ENCODE measurements around the gene CCDC197.

CCDC197 gene

GRCh38 chr14:94045101-94045500 is 48.0 kb downstream of the CCDC197 start:
- DNase-seq: no peak

DNA sequence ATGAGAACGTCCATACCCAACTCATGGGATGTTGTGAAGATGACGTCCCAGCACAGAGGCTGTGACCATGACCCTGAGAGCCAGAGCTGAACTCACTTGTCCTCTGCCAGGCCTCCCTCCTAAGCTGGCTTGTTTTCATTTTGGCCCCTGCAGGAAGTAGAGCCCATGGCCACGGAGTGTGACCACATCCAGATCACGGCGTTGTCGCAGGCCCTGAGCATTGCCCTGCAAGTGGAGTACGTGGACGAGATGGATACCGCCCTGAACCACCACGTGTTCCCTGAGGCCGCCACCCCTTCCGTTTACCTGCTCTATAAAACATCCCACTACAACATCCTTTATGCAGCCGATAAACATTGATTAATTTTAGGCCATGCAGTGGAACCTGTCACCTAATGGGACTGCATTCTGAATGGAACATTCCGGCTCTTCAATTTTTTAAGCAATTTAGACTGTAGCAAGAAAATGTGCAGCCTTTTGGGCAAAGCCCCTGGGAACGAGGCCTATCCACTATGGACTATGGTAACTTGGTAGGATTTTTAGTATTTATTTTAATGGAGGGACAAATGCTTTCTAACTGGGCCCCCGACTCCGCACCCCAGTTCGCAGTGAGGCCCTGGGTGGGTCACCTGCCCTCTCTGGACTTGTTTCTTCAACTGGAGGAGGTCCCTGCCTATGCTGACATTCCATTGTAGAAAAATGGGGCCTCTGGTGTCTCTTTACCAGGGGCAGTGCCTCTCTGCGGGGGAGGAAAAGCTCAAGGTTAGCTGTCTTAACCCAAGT is 48.7 kb downstream of the CCDC197 start:
- no peak for DNase-seq

DNA sequence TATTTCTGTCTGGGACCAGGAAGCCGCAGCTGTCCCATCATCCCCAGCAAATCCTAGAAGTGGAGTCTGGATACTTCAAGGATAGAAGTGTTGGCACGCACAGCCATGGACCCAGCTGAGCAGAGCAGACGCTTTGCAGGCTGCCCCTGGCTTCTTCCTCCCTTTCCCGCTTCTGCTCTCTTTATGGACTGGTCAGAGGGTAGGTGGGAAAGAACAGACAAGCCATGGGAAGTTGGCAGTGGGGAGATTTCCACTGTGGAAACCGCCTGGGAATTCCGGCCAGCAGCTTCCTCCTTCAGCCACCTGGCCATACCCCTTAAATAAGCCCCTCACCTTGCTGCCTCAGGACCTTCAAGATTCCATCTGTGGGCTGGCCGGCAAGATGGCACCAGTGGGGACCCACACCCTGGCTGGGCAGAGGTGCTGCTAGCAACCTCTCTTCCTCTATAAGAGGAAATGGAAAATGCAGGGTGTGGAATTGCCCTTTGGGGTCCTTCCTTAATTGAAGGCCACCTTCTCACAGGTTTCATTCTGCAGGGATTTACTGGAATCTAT is 49.7 kb downstream of the CCDC197 start:
- no peak for DNase-seq

DNA sequence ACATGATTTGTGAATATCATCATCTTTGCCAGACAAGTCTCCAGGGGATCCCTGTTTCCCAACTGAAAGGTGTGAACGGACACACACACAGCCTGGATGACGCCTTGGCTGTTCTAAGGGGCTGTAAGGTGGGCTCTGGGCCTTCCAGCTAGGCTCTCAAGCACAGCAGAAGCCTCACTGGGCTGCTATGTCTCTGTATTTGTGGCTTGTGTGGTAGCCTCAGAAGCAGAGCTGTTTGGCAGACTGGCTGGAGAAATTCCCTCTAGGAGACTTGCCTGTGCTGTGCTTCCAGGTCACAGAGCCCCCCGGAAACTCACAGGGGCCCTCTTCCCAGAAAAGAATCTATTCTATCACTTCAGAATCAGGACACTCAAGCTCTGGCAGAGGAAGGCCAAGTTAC is 50.5 kb downstream of the CCDC197 start:
- no peak for DNase-seq

DNA sequence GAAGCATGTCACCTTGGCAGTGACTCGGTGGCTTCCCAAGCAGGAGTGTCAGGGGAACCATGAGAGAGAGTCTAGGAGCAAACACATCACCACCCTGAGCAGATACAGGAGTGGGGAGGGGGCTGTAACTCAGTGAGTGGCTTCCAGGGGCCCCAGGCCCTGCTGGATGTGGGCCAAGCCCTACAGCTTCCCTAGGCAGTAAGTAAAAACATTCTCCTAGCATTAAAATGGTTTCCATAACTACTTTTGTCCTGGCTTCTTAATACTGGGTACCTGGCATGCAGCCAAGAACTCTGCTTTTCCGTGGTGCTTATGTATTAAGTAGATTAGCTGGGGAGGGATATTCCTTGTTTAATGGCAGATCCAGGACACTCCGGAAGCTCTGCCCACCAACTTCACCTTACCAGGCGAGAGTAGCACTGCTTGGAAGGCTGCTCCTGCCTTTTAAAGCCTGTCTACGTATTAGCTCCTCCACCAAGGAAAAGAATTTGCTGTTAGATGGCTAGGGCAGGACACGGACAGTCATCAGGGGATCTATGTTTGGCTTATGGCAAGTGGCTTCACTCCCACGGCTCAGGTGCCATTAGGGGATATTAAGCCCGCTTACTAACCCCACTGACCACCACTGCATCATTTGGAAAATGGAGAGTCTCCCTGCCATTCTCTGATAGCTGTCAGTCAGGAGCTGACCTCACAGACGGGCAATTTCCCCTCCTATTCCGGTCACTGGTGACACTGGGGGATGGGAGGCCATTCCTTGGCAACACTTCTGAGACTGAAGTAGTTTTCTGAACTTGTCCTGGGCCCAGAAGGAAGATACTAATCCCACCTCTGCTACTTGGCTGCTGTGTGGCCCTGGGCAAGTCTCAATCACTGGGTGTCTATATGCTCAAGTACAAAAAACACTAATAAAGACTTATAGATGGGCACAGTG is 51.9 kb downstream of the CCDC197 start:
- no peak for DNase-seq

DNA sequence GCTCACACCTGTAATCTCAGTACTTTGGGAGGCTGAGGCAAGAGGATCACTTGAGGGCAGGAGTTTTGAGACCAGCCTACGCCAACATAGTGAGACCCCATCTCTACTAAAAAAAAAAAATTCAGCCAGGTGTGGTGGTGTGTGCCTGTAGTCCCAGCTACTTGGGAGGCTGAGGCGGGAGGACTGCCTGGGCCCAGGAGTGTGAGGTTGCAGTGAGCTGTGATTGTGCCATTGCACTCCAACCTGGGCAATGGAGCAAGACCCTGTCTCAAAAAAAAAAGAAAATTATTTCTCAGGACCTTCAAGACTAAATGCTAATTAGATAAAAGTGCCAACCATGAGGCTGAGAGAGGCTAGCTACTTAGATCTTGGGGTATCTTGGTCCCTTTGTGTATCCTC is 52.5 kb downstream of the CCDC197 start:
- DNase-seq: no peak

DNA sequence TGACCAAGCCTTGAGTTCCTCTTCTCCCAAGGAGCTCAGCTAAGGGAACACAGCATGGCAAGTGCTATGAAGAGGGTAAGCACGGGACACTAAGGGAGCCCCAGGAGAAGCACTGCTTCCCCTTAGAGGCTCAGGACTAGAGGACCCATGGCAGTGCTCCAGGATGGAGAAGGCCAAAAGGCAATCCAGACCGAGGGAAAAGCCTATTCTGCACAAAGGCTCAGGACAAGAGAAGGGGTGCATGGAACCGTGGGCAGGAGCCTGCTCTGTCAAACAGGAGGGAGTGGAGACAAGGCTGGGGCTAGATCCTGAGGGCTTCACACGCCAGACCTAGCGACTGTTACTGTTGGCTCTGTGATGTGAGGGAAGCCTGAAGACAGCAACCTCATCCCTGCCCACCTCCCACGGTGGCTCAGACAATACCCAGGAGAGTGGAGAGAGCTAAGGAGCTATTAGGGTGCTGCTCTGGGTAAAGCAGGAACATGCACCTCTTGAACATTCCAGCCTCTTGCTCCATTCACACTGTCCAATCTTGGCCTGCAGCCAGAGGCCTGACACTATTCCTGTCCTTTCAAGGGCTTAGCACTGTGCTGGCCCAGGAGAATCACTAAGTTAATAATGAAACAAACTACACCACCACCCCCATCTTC is 53.3 kb downstream of the CCDC197 start:
- DNase-seq: no peak

DNA sequence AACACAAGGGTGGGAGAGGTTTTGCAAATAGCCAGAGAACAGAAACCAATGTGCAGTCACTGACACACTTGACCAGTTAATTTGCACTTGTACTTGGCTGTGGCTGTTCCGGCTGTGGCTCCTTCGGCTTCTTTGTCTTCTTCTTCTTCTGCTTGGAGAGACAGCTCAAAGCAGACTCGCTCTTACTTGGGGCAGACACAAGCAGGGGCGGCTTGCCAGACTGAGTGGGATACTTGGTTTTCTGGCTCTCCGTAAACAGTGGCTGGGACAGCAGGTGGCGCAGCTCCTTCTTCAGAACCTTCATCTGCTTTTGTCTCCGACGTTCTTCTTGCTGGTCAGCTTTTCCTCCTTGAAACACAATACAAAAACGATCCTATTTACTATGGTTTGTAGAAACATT is 54.0 kb downstream of the CCDC197 start:
- no peak for DNase-seq

GRCh38 chr14:94051779-94052178 is 54.7 kb downstream of the CCDC197 start:
- DNase-seq: no peak

GRCh38 chr14:94052199-94052598 is 55.1 kb downstream of the CCDC197 start:
- no peak for DNase-seq

GRCh38 chr14:94052662-94053061 is 55.6 kb downstream of the CCDC197 start:
- no peak for DNase-seq

DNA sequence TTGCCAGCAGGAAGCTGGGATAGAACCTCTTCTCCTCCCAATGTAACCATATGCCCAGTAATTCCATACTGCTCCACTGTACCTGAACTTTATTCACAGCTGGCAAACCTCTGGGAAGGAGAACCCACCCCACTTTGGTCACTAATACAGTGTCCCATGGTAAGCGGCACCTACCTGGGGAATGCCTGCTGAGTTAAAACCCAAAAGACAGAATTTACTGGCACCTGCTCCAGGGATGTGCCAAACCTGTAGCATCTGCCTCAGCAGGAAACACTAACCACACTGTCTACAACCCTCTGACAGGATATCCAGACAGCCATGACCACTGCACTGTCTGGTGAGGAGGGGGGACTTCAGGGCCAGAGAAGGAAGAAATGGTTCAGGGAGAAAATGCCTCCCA is 57.3 kb downstream of the CCDC197 start:
- no peak for DNase-seq

- DNase-seq: no peak
Measured at GRCh38 chr14:94054936-94055335, 57.8 kb downstream of the CCDC197 start.

GRCh38 chr14:94056579-94057308 is 59.6 kb downstream of the CCDC197 start:
- DNase-seq: no peak

DNA sequence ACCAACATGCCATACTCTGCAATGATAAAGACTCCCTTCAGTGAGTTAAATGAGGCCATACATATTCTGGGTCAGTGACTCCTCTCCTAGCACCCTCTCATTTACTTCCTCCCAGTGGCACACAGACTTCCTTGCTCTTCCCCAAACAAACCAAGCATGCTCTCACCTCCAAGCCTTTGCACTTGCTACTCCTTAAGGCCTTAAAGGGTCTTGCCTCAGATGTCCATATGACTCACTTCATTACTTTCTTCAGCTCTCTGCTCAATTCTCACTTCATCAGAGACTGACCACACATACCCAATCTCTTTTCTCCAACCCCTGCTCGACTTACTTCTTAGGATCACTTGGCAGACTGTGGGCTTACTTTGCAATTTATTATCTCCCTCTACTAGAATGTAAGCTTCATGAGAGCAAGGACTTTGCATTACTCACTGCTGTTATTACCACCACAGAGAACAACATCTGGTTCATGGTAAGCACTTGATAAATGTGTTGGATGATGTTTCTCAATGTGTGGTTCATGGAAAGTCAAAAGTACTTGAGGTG is 61.1 kb downstream of the CCDC197 start:
- DNase-seq: no peak

Measured in activated effector memory CD4-positive, alpha-beta T cell treated with Interleukin-2 at 50 U/mL for 16 hours (primary cell).